ENCODE measurements around the gene DDX47. TPM values are rescaled to one million over a fixed set of nuclear protein-coding genes. Genes with fewer than 3 reads are reported as not detected.
"Not testable (repeated sequence)": the region's sequence is repeated elsewhere in the genome, so short reads cannot be mapped to it uniquely, and the experiment has no call there.

Gene DDX47
- total RNA-seq, 1 experiment from 2014 or later, result 64.8 TPM

GRCh38 chr12:12874029-12874428, 60.9 kb downstream of the DDX47 start:
- ChIA-PET CTCF (interaction anchor here (0.6 to 1.1 kb wide), 5 partner anchors 13 to 338 kb away, joined by 3 to 6 read pairs (median 4); no protein-coding TSS in a partner anchor), POLR2A (no interaction called here)
- Mint-ChIP-seq H3K27me3 (ENCODE audit: low read depth) (no peaks in the 10 kb centered on the region), H3K9me3 (0 out of 2 replicates have a peak, but pooled peaks cover 3% of the 10 kb centered on the region), H3K27ac (no peak overlapping the region), H3K36me3 (0 out of 2 replicates have a peak, but pooled peaks cover 2% of the 10 kb centered on the region), H3K4me3 (no peak overlapping the region), H3K4me1 (peaks cover 54% of the 10 kb centered on the region)
- TF ChIP-seq ZNF121 (CRISPR knock-in tag; IDR thresholded peaks at IDR 0.05), result no peak
- TF ChIP-seq NR1H2 (CRISPR knock-in tag; IDR thresholded peaks at IDR 0.05), result no peak
- TF ChIP-seq ARID4B (CRISPR knock-in tag; IDR thresholded peaks at IDR 0.05; ENCODE audit: borderline replicate concordance), result no peak
- no peak for TF ChIP-seq IRF2 (CRISPR knock-in tag; IDR thresholded peaks at IDR 0.05; ENCODE audit: borderline replicate concordance, low read depth)
- no peak for TF ChIP-seq NFE2L1 (CRISPR knock-in tag; IDR thresholded peaks at IDR 0.05)
- no peak for DNase-seq (ENCODE audit: low spot score)
- peak; percentile 34 for ATAC-seq

GRCh38 chr12:12875301-12875700, 62.2 kb downstream of the DDX47 start:
- ATAC-seq; CTCF ChIA-PET; H3K27ac Mint-ChIP-seq; DNase-seq (ENCODE audit: low spot score); POLR2A ChIA-PET; H3K36me3 Mint-ChIP-seq; H3K4me3 Mint-ChIP-seq; H3K9me3 Mint-ChIP-seq; H3K27me3 Mint-ChIP-seq (ENCODE audit: low read depth): not testable (repeated sequence)
- H3K4me1 Mint-ChIP-seq, result peaks cover 52% of the 10 kb centered on the region

- ATAC-seq (no peak), DNase-seq (ENCODE audit: low spot score) (no peak)
- CTCF ChIA-PET, result interaction anchor here (0.9 to 4.4 kb wide), 3 partner anchors 13 to 90 kb away, joined by 3 to 16 read pairs (median 4); no protein-coding TSS in a partner anchor
- Mint-ChIP-seq H3K9me3 (0 out of 2 replicates have a peak, but pooled peaks cover 3% of the 10 kb centered on the region), H3K27me3 (ENCODE audit: low read depth) (no peaks in the 10 kb centered on the region), H3K36me3 (0 out of 2 replicates have a peak, but pooled peaks cover 2% of the 10 kb centered on the region), H3K27ac (no peak overlapping the region), H3K4me1 (peaks cover 38% of the 10 kb centered on the region), H3K4me3 (no peak overlapping the region)
- POLR2A ChIA-PET, result no interaction called here
- no peak for TF ChIP-seq IRF1 (CRISPR knock-in tag; IDR thresholded peaks at IDR 0.05)
- TF ChIP-seq CREB1 (CRISPR knock-in tag; IDR thresholded peaks at IDR 0.05), result no peak
- no peak for TF ChIP-seq ARID4B (CRISPR knock-in tag; IDR thresholded peaks at IDR 0.05; ENCODE audit: borderline replicate concordance)
- TF ChIP-seq ESRRA (CRISPR knock-in tag; IDR thresholded peaks at IDR 0.05; ENCODE audit: borderline replicate concordance), result no peak
- TF ChIP-seq STAT6 (CRISPR knock-in tag; conservative IDR thresholded peaks at IDR 0.05; ENCODE audit: low read depth), result no peak
- no peak for TF ChIP-seq CBFB (CRISPR knock-in tag; IDR thresholded peaks at IDR 0.05; ENCODE audit: low read depth)
- no peak for TF ChIP-seq MLX (CRISPR knock-in tag; IDR thresholded peaks at IDR 0.05)
- TF ChIP-seq SMAD4 (CRISPR knock-in tag; IDR thresholded peaks at IDR 0.05), result no peak
- TF ChIP-seq ZNF425 (CRISPR knock-in tag; conservative IDR thresholded peaks at IDR 0.05), result no peak
- no peak for TF ChIP-seq PRRX2 (CRISPR knock-in tag; IDR thresholded peaks at IDR 0.05)
These were observed 64.1 kb downstream of the DDX47 start for GRCh38 chr12:12877153-12877768.

All from WTC11 (cell line).